Measurements from ENCODE around the gene SERPINA10.

Gene SERPINA10

GRCh38 chr14:94314890-94315289, 21.8 kb upstream of the SERPINA10 start:
- TF ChIP-seq, protein P1, sequence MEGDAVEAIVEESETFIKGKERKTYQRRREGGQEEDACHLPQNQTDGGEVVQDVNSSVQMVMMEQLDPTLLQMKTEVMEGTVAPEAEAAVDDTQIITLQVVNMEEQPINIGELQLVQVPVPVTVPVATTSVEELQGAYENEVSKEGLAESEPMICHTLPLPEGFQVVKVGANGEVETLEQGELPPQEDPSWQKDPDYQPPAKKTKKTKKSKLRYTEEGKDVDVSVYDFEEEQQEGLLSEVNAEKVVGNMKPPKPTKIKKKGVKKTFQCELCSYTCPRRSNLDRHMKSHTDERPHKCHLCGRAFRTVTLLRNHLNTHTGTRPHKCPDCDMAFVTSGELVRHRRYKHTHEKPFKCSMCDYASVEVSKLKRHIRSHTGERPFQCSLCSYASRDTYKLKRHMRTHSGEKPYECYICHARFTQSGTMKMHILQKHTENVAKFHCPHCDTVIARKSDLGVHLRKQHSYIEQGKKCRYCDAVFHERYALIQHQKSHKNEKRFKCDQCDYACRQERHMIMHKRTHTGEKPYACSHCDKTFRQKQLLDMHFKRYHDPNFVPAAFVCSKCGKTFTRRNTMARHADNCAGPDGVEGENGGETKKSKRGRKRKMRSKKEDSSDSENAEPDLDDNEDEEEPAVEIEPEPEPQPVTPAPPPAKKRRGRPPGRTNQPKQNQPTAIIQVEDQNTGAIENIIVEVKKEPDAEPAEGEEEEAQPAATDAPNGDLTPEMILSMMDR (IDR thresholded peaks at IDR 0.05; ENCODE audit: borderline replicate concordance, insufficient read depth, low read depth, low read length), result no peak

DNA sequence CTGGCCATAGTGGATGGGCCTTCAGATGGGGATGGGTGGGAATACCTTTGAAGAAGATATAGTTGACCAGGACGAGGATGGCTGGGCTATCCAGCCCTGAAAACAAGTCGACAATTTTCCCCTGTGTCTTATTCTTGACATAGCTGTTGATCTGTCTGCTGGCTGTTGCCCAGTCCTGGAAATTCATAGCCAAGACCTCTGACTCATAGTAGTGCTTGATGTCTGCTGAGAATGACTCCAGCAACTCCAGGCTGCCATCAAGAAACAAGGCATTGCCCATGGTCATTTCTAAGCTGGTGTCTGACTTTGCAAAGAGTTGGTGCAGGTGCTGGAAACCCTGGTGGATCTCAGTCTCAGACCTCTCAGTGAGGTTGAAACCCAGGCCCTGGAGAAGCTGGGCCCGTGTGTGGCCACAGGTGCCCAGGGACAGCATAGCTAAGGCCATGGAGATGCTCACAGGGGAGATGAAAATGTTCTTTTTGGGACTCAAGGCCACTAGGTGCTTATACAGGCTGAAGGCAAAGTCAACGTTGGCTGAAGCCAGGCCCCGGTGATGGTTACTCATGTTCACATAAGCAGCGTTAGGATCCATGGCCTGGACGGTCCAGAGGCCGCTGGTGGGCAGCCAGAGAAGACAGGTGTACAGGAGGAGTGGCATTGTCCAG, 21.1 kb upstream of the SERPINA10 start:
- TF ChIP-seq, protein P1 (IDR thresholded peaks at IDR 0.05; ENCODE audit: borderline replicate concordance, insufficient read depth, low read depth, low read length), result no peak
- no peak overlapping the region for H3K4me3 ChIP-seq (ENCODE audit: low read depth, low read length)

More at GRCh38 chr14:94314890-94315289, 21.8 kb upstream of the SERPINA10 start:
- no peak overlapping the region for H3K4me3 ChIP-seq (ENCODE audit: low read depth, low read length)

- H3K4me3 ChIP-seq (ENCODE audit: low read depth, low read length), result no peak overlapping the region
- TF ChIP-seq, protein P1 (IDR thresholded peaks at IDR 0.05; ENCODE audit: borderline replicate concordance, insufficient read depth, low read depth, low read length), result no peak
Observed at GRCh38 chr14:94312481-94313246, 19.6 kb upstream of the SERPINA10 start.

GRCh38 chr14:94310248-94310647, 17.2 kb upstream of the SERPINA10 start:
- H3K4me3 ChIP-seq (ENCODE audit: low read depth, low read length), result no peak overlapping the region

GRCh38 chr14:94309721-94310120, 16.7 kb upstream of the SERPINA10 start:
- no peak overlapping the region for H3K4me3 ChIP-seq (ENCODE audit: low read depth, low read length)
- TF ChIP-seq, protein P1 (IDR thresholded peaks at IDR 0.05; ENCODE audit: borderline replicate concordance, insufficient read depth, low read depth, low read length), result no peak

More at GRCh38 chr14:94310248-94310647, 17.2 kb upstream of the SERPINA10 start:
- TF ChIP-seq, protein P1 (IDR thresholded peaks at IDR 0.05; ENCODE audit: borderline replicate concordance, insufficient read depth, low read depth, low read length), result no peak

DNA sequence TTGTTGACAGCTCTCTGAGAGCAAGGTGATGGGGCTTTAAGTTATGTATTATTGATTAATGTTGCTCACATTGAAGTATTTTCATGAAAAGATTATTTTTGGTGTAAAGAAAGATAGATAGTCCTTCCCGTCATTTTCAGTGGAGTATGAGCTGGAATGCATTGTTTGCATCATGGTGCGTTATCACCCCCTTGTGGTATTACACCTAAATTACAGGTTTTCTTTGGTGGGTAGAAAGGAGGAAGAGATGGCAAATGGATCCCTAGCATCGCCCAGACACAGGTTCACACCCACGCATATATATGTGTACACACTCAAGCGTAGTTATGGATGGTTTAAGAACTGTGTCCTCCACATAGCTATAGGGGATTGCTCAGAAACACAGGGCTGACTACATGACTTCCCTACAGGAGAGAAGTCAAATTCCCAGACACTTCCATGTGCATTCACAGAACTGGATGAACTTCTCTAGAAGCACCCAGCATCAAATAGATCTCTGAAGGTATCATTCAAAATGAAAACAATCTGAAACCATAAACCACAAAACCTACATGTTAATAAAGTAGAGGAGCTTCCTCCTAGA, 14.4 kb upstream of the SERPINA10 start:
- H3K4me3 ChIP-seq (ENCODE audit: low read depth, low read length), result no peak overlapping the region
- TF ChIP-seq, protein P1 (IDR thresholded peaks at IDR 0.05; ENCODE audit: borderline replicate concordance, insufficient read depth, low read depth, low read length), result peak; percentile 17; the same call in 1 of the 2 replicates
